Measurements from ENCODE around the gene ASPM.

The ASPM gene

GRCh38 chr1:197080323-197080722 lies 66.1 kb downstream of the ASPM start:
- H3K4me3 ChIP-seq (ENCODE audit: low read depth, low read length) = no peak overlapping the region
- no peaks in the 10 kb centered on the region for H3K4me1 ChIP-seq
- H3K27ac ChIP-seq = no peak overlapping the region
- H3K4me2 ChIP-seq (ENCODE audit: low read length) = no peak overlapping the region
- no peak overlapping the region for H2AFZ ChIP-seq
- no peak overlapping the region for H3K9ac ChIP-seq
- no peak for TF ChIP-seq CTCF (IDR thresholded peaks at IDR 0.05)
- no peaks in the 10 kb centered on the region for H3K36me3 ChIP-seq (ENCODE audit: control insufficient read depth, insufficient read depth, low read length)
- no peaks in the 10 kb centered on the region for H3K79me2 ChIP-seq
- H3K27me3 ChIP-seq (ENCODE audit: control insufficient read depth, insufficient read depth, low read length) = no peaks in the 10 kb centered on the region
- H3K9me3 ChIP-seq (ENCODE audit: control insufficient read depth, low read length) = no peaks in the 10 kb centered on the region

GRCh38 chr1:197076585-197076984 lies 69.9 kb downstream of the ASPM start:
- H3K27me3 ChIP-seq (ENCODE audit: control insufficient read depth, insufficient read depth, low read length) = no peaks in the 10 kb centered on the region
- H3K79me2 ChIP-seq = no peaks in the 10 kb centered on the region
- TF ChIP-seq CTCF (IDR thresholded peaks at IDR 0.05) = no peak
- no peak overlapping the region for H3K4me3 ChIP-seq (ENCODE audit: low read depth, low read length)
- no peaks in the 10 kb centered on the region for H3K4me1 ChIP-seq
- H3K36me3 ChIP-seq (ENCODE audit: control insufficient read depth, insufficient read depth, low read length) = no peaks in the 10 kb centered on the region
- no peaks in the 10 kb centered on the region for H3K9me3 ChIP-seq (ENCODE audit: control insufficient read depth, low read length)
- H2AFZ ChIP-seq = no peak overlapping the region
- H3K4me2 ChIP-seq (ENCODE audit: low read length) = no peak overlapping the region
- no peak overlapping the region for H3K9ac ChIP-seq
- H3K27ac ChIP-seq = no peak overlapping the region

- no peak overlapping the region for H3K4me2 ChIP-seq (ENCODE audit: low read length)
- H3K36me3 ChIP-seq (ENCODE audit: control insufficient read depth, insufficient read depth, low read length) = no peaks in the 10 kb centered on the region
- no peaks in the 10 kb centered on the region for H3K4me1 ChIP-seq
- H3K27ac ChIP-seq = no peak overlapping the region
- no peak overlapping the region for H3K9ac ChIP-seq
- H3K27me3 ChIP-seq (ENCODE audit: control insufficient read depth, insufficient read depth, low read length) = no peaks in the 10 kb centered on the region
- no peak overlapping the region for H2AFZ ChIP-seq
- no peaks in the 10 kb centered on the region for H3K79me2 ChIP-seq
- no peak for TF ChIP-seq CTCF (IDR thresholded peaks at IDR 0.05)
- no peak overlapping the region for H3K4me3 ChIP-seq (ENCODE audit: low read depth, low read length)
- no peaks in the 10 kb centered on the region for H3K9me3 ChIP-seq (ENCODE audit: control insufficient read depth, low read length)
Measured at GRCh38 chr1:197073978-197074377, 72.5 kb downstream of the ASPM start.

GRCh38 chr1:197067457-197067818 lies 79.0 kb downstream of the ASPM start:
- Histone ChIP-seq H3K4me3 (ENCODE audit: low read depth, low read length) (no peak overlapping the region), H3K27ac (no peak overlapping the region), H3K79me2 (no peaks in the 10 kb centered on the region), H2AFZ (no peak overlapping the region), H3K9me3 (ENCODE audit: control insufficient read depth, low read length) (no peaks in the 10 kb centered on the region), H3K27me3 (ENCODE audit: control insufficient read depth, insufficient read depth, low read length) (no peaks in the 10 kb centered on the region), H3K4me1 (no peaks in the 10 kb centered on the region), H3K36me3 (ENCODE audit: control insufficient read depth, insufficient read depth, low read length) (no peaks in the 10 kb centered on the region), H3K4me2 (ENCODE audit: low read length) (no peak overlapping the region), H3K9ac (no peak overlapping the region)
- TF ChIP-seq CTCF (IDR thresholded peaks at IDR 0.05) = no peak

- Histone ChIP-seq H3K36me3 (ENCODE audit: control insufficient read depth, insufficient read depth, low read length) (no peaks in the 10 kb centered on the region), H3K4me2 (ENCODE audit: low read length) (no peak within 1 kb of the TSS), H3K4me3 (ENCODE audit: low read depth, low read length) (no peak within 1 kb of the TSS), H3K9ac (no peak within 1 kb of the TSS), H3K79me2 (no peaks in the 10 kb centered on the region), H3K9me3 (ENCODE audit: control insufficient read depth, low read length) (no peaks in the 10 kb centered on the region), H3K27ac (no peak within 1 kb of the TSS), H2AFZ (no peak within 1 kb of the TSS), H3K27me3 (ENCODE audit: control insufficient read depth, insufficient read depth, low read length) (no peaks in the 10 kb centered on the region), H3K4me1 (no peaks in the 10 kb centered on the region)
- TF ChIP-seq CTCF (IDR thresholded peaks at IDR 0.05) = no peak
Measured at GRCh38 chr1:197066719-197067456, 79.6 kb downstream of the ASPM start, which contains the start of gene F13B. TSS of gene F13B (minus strand) at chr1:197067260. CDS start at chr1:197067223, 37 bp downstream.

Measured in parathyroid adenoma (tissue), 2 donors.